HG03060 (cell line): Measurements from ENCODE around the gene DPF3.

ENCODE experiments used
- ATAC-seq: cut with Tn5 transposase; IDR thresholded peaks from one replicate; pipeline ENCODE4 v1.9.1; 2021; ENCODE audit warnings: low read depth, moderate number of reproducible peaks; ENCODE audit not compliant: unreplicated experiment

Gene DPF3

GRCh38 chr14:72730468-72730867 lies 163.4 kb downstream of the DPF3 start:
- ATAC-seq, result no peak

GRCh38 chr14:72726444-72726843 lies 167.5 kb downstream of the DPF3 start:
- no peak for ATAC-seq

- no peak for ATAC-seq
These were observed 169.9 kb downstream of the DPF3 start for GRCh38 chr14:72723858-72724530.

DNA sequence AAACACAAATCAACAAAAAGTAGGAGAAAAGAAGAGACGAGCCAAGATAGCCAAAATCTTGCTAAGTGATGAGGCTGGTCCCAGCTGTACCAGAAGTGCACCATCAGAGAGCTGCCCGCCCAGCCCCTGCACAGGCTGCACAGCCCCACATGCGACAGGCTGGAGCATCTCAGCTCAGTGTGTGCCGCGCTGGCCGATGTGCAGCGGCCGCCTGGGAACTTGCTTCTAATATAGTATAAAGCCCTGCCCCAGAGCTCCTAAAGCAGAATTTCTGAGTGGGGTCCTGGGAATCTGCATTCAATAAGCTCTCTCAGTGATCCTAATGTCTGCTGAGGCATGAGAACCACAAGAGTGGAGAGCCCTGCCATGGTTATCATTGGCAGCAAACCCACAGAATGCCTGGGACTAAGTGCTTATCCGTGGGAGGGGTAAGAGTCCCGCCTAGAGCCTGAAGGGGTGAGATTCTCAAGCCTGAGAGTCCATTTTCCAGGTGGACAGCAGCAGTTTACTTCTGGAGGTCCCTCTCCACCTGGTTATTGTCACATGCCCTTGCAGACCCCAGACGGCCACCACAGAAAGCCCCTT lies 171.6 kb downstream of the DPF3 start:
- no peak for ATAC-seq

- no peak for ATAC-seq
These were observed 172.8 kb downstream of the DPF3 start for GRCh38 chr14:72721083-72721482.

- no peak for ATAC-seq
These were observed 176.7 kb downstream of the DPF3 start for GRCh38 chr14:72717220-72717619.

DNA sequence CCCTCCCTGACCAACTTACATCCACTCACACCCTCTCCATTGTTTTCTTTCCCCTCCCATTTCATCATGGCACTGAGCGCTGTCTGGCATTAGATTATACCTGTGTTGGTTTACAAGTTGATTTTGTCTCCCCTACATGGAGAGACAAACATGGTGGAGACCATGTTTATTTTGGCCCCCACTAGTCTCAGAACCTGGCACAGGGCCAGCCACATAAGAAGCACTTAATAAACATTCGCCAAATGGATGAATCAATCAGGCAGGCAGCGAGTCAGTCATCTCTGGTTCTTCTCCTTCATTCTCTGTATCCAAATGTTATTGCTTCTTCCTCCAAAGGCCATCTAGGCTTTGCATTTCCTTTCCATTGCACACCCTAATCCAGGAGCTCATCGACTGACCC lies 177.4 kb downstream of the DPF3 start:
- ATAC-seq, result no peak

DNA sequence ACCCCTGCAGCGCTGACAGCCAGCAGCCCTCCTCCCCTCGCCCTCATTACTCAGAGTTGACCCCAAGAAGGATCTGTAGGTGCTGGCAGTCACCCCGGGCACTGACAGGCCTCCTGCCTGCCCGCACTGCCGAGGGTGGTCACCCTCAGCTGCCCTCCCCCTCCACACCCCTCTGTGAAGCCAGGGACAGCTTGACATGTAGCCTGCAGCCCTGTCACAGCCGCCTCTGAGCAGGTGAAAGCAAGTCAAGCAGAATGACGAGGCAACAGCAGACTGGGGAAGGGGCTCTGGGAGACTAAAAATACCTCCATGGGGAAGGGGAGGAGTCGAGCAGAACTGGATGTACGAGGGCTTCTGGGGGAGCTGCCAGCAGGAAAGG lies 178.1 kb downstream of the DPF3 start:
- no peak for ATAC-seq

- ATAC-seq, result no peak
These were observed 178.6 kb downstream of the DPF3 start for GRCh38 chr14:72715215-72715849.

DNA sequence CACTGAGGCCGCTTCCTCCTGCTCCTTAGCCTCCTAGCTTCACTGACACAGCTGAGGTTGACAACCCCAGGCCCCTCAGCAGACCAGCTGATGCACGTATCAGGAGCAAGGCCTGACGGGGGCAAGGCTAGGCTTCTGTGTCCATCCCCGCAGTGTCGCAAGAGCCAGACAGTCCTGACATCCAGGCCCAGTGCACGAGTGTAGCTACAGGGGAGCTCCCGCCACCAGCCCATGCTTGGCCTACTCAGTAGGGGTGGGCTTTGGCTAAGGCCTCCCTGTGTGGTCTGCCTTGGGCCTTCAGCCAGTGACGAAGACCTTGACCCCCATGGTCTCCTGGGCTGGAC lies 179.1 kb downstream of the DPF3 start:
- no peak for ATAC-seq

- no peak for ATAC-seq
These were observed 179.8 kb downstream of the DPF3 start for GRCh38 chr14:72714094-72714493.

DNA sequence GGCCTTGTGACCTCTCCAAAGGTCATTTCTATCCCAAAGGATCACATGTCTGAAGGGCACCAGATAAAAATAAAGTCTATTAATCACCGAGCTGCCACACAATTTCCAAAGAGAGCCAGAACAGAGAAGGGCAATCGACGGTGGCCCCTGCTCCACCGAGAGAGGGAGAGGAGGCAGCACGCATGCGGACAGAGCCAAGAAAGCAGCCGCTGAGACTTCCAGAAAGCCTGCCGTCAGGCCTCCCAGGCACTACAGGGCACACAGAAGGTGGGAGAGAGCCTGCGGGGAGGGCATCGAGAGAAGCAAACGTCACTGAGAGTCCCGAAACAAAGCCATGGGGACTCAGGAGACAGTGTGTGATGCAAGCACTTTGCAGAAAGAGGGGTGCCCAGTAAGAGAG lies 182.0 kb downstream of the DPF3 start:
- no peak for ATAC-seq

GRCh38 chr14:72709916-72710611 lies 183.8 kb downstream of the DPF3 start:
- ATAC-seq, result no peak

- ATAC-seq, result no peak
These were observed 185.0 kb downstream of the DPF3 start for GRCh38 chr14:72708708-72709475.

DNA sequence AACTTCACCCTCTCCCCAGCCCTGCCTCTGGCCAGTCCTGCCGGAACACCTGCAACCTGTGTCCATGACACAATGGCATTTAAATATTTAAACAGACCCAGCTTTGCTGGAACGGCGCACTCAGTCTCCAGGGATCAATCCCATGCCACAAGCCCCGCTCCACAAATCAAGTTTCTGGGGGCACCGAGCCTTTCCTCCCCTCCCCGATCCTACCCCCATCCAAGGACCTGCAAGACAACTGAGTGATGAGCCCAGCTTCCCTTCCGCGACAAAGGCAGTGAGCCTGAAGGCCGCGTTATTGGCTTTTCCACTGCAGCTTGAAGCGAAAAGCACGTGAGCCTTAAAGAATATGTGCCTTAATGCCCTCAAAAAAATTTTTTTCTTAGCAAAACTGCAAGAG lies 185.7 kb downstream of the DPF3 start:
- no peak for ATAC-seq

DNA sequence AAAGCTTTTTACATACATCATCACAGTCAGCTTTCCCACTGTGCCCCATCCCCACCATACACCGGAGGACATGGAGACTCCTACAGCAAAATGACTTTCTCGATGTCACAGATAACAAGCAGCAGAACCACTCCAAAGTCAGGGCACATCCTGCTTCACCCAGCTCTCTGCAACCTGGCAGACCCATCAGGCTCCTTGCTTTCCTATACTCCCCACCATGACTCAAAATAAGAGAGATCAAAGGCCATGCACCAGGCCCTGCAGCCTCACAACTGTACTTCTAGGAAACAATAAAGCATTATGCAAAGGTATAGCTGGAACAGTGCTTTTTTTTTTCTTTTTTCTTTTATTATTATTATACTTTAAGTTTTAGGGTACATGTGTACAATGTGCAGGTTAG lies 187.4 kb downstream of the DPF3 start:
- ATAC-seq, result no peak

GRCh38 chr14:72704502-72704901 lies 189.4 kb downstream of the DPF3 start:
- ATAC-seq, result no peak

DNA sequence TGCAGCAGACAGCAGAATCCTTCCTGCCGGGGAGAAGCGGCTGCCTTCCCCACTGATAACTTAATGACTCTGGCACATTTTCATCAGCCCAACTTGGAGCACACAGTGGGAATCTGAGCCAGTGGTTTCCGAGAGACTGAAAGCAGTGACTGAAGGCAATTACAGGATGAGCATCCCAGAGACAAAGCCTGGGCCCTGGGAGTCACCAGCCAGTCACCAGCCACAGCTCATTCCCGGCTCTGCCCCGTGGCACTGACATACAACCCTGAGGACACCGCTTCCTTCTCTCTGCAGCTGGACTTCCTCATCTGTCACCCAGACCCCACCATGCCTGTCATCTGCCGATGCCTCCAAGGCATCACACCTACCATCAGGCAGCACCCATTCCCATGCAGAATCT lies 192.3 kb downstream of the DPF3 start:
- no peak for ATAC-seq

GRCh38 chr14:72701237-72701565 lies 192.7 kb downstream of the DPF3 start:
- no peak for ATAC-seq

- ATAC-seq, result no peak
These were observed 193.3 kb downstream of the DPF3 start for GRCh38 chr14:72700338-72701236.
